H9 (cell line): ENCODE data around the gene EDRF1. TPM values are rescaled to one million over a fixed set of nuclear protein-coding genes. Genes with fewer than 3 reads are reported as not detected.

Experiments
- DNase-seq: peaks from one replicate; pipeline ENCODE4 v3.0.0-alpha.2; 2017
- H2AFZ ChIP-seq: one replicate; pipeline ENCODE4 v1.6.1; 2013; ENCODE audit warnings: mild to moderate bottlenecking, low read length, control low read depth, moderate library complexity
- H2AK5ac ChIP-seq: 2 replicates; pipeline ENCODE4 v1.6.1; 2013; ENCODE audit warnings: low read length, control low read depth, mixed read lengths; ENCODE audit not compliant: insufficient read length
- H2BK120ac ChIP-seq: one replicate; pipeline ENCODE4 v1.6.1; 2013; ENCODE audit warnings: low read depth, mild to moderate bottlenecking, low read length, control low read depth, inconsistent platforms; ENCODE audit not compliant: poor library complexity, severe bottlenecking
- H2BK12ac ChIP-seq: 2 replicates; pipeline ENCODE4 v1.6.1; 2013; ENCODE audit warnings: low read length, control low read depth, mixed read lengths, low read depth; ENCODE audit not compliant: insufficient read length
- H2BK15ac ChIP-seq: 2 replicates; pipeline ENCODE4 v1.6.1; 2013; ENCODE audit warnings: low read depth, low read length, control low read depth
- H2BK20ac ChIP-seq: one replicate; pipeline ENCODE4 v1.6.1; 2013; ENCODE audit warnings: low read depth, mild to moderate bottlenecking, low read length, control low read depth, inconsistent platforms; ENCODE audit not compliant: poor library complexity, severe bottlenecking
- H2BK5ac ChIP-seq: 2 replicates; pipeline ENCODE4 v1.6.1; 2013; ENCODE audit warnings: low read length, control low read depth, mixed read lengths; ENCODE audit not compliant: insufficient read length
- H3K14ac ChIP-seq: 2 replicates; pipeline ENCODE4 v1.6.1; 2013; ENCODE audit warnings: low read length, control low read depth; ENCODE audit not compliant: insufficient read depth
- H3K18ac ChIP-seq: 2 replicates; pipeline ENCODE4 v1.6.1; 2013; ENCODE audit warnings: low read depth, mild to moderate bottlenecking, mixed read lengths, low read length, control low read depth; ENCODE audit not compliant: insufficient read length
- H3K23ac ChIP-seq: 2 replicates; pipeline ENCODE4 v1.6.1; 2013; ENCODE audit warnings: low read length, control low read depth, mixed read lengths, low read depth; ENCODE audit not compliant: insufficient read length
- H3K23me2 ChIP-seq: 2 replicates; pipeline ENCODE4 v1.6.1; 2013; ENCODE audit warnings: low read depth, mild to moderate bottlenecking, mixed read lengths, low read length, control low read depth; ENCODE audit not compliant: insufficient read length, poor library complexity, severe bottlenecking
- H3K27ac ChIP-seq: 2 replicates; pipeline ENCODE4 v1.5.1; 2013; ENCODE audit warnings: low read length, control low read depth, mixed read lengths, low read depth; ENCODE audit not compliant: insufficient read length
- H3K27me3 ChIP-seq: 2 replicates; pipeline ENCODE4 v1.6.1; 2013; ENCODE audit warnings: low read length, control low read depth, inconsistent platforms; ENCODE audit not compliant: insufficient read depth
- H3K4ac ChIP-seq: 2 replicates; pipeline ENCODE4 v1.6.1; 2013; ENCODE audit warnings: low read depth, mild to moderate bottlenecking, control low read depth, inconsistent platforms, low read length, moderate library complexity
- H3K4me1 ChIP-seq: 2 replicates; pipeline ENCODE4 v1.6.1; 2013; ENCODE audit warnings: low read length, control low read depth, inconsistent platforms; ENCODE audit not compliant: insufficient read depth
- H3K4me2 ChIP-seq: 2 replicates; pipeline ENCODE4 v1.6.1; 2013; ENCODE audit warnings: low read length, control low read depth, mixed read lengths; ENCODE audit not compliant: insufficient read length, insufficient read depth
- H3K56ac ChIP-seq: 2 replicates; pipeline ENCODE4 v1.6.1; 2013; ENCODE audit warnings: low read depth, mild to moderate bottlenecking, mixed read lengths, low read length, control low read depth; ENCODE audit not compliant: insufficient read length
- H3K79me1 ChIP-seq: 2 replicates; pipeline ENCODE4 v1.6.1; 2013; ENCODE audit warnings: low read depth, mild to moderate bottlenecking, moderate library complexity, low read length, control low read depth, inconsistent platforms; ENCODE audit not compliant: insufficient read depth, poor library complexity, severe bottlenecking
- H3K79me2 ChIP-seq: 2 replicates; pipeline ENCODE4 v1.6.1; 2013; ENCODE audit warnings: low read length, control low read depth, inconsistent platforms; ENCODE audit not compliant: insufficient read depth
- H3K9ac ChIP-seq: 2 replicates; pipeline ENCODE4 v1.6.1; 2013; ENCODE audit warnings: low read length, control low read depth, mixed read lengths; ENCODE audit not compliant: insufficient read length; ENCODE audit errors: extremely low read depth
- H3K9me3 ChIP-seq: one replicate; pipeline ENCODE4 v1.6.1; 2013; ENCODE audit warnings: low read depth, low read length, inconsistent platforms; ENCODE audit not compliant: control insufficient read depth
- H3T11ph ChIP-seq: one replicate; pipeline ENCODE4 v1.6.1; 2013; ENCODE audit warnings: mild to moderate bottlenecking, low read length, control low read depth, inconsistent platforms
- H4K20me1 ChIP-seq: one replicate; pipeline ENCODE4 v1.6.1; 2013; ENCODE audit not compliant: control insufficient read depth, insufficient read length, insufficient read depth
- H4K5ac ChIP-seq: 2 replicates; pipeline ENCODE4 v1.6.1; 2013; ENCODE audit warnings: low read depth, mild to moderate bottlenecking, mixed read lengths, low read length, control low read depth; ENCODE audit not compliant: insufficient read length
- H4K8ac ChIP-seq: replicated peaks from 2 replicates; pipeline ENCODE4 v1.6.1; 2013; ENCODE audit warnings: low read length, control low read depth, mixed read lengths, low read depth; ENCODE audit not compliant: insufficient read length
- H4K91ac ChIP-seq: 2 replicates; pipeline ENCODE4 v1.6.1; 2013; ENCODE audit warnings: low read depth, mild to moderate bottlenecking, moderate library complexity, mixed read lengths, low read length, control low read depth; ENCODE audit not compliant: insufficient read length
- H3K27ac Mint-ChIP-seq, 3 experiments: 2 replicates in 2 of 3; 3 replicates in 1 of 3; pipeline ENCODE4 v1.8.0; 2020 to 2021; ENCODE audit warnings: mixed read lengths in 3 of 3, mild to moderate bottlenecking in 1 of 3, moderate library complexity in 1 of 3
- H3K27me3 Mint-ChIP-seq: 2 replicates; pipeline ENCODE4 v1.8.0; 2021; ENCODE audit warnings: low read depth, mild to moderate bottlenecking, moderate library complexity, mixed read lengths
- H3K36me3 Mint-ChIP-seq, 3 experiments: 2 replicates in 2 of 3; 3 replicates in 1 of 3; pipeline ENCODE4 v1.8.0; 2020 to 2021; ENCODE audit warnings: low read depth in 3 of 3, mixed read lengths in 3 of 3; ENCODE audit not compliant: insufficient read depth in 1 of 3
- H3K4me1 Mint-ChIP-seq, 2 experiments: 2 replicates each; pipeline ENCODE4 v1.8.0; 2020; ENCODE audit warnings: mixed read lengths in 2 of 2
- H3K4me3 Mint-ChIP-seq, 2 experiments: 2 replicates in 1 of 2; 3 replicates in 1 of 2; pipeline ENCODE4 v1.8.0; 2020 to 2021; ENCODE audit warnings: mild to moderate bottlenecking in 2 of 2, mixed read lengths in 2 of 2, moderate library complexity in 1 of 2
- H3K9me3 Mint-ChIP-seq, 2 experiments: 2 replicates in 1 of 2; 3 replicates in 1 of 2; pipeline ENCODE4 v1.8.0; 2020; ENCODE audit warnings: mild to moderate bottlenecking in 2 of 2, mixed read lengths in 2 of 2, moderate library complexity in 1 of 2
- WGBS: extraction: QIAGEN DNeasy Blood & Tissue Kit; methylation state at CpG from one replicate; pipeline ENCODE4 v1.1.7; 2013; ENCODE audit warnings: missing lambda C conversion rate, low lambda C conversion rate, mixed read lengths; ENCODE audit not compliant: insufficient read length; ENCODE audit errors: extremely low coverage; 5-methylcytosine and 5-hydroxymethylcytosine counted together
- total RNA-seq: library from RNA; stranded (reverse); gene quantifications from 2 replicates; pipeline ENCODE4 v1.2.1, GENCODE V29; 2021
- TF ChIP-seq, protein P1 (sequence below): fragments of 200-600 bp; sonication (generic); conservative IDR thresholded peaks from 3 replicates; pipeline ENCODE4 v1.8.0; 2021; ENCODE audit warnings: antibody characterized with exemption, mild to moderate bottlenecking

EDRF1 gene
- total RNA-seq, 1 experiment from 2014 or later: 51.0 TPM

DNA sequence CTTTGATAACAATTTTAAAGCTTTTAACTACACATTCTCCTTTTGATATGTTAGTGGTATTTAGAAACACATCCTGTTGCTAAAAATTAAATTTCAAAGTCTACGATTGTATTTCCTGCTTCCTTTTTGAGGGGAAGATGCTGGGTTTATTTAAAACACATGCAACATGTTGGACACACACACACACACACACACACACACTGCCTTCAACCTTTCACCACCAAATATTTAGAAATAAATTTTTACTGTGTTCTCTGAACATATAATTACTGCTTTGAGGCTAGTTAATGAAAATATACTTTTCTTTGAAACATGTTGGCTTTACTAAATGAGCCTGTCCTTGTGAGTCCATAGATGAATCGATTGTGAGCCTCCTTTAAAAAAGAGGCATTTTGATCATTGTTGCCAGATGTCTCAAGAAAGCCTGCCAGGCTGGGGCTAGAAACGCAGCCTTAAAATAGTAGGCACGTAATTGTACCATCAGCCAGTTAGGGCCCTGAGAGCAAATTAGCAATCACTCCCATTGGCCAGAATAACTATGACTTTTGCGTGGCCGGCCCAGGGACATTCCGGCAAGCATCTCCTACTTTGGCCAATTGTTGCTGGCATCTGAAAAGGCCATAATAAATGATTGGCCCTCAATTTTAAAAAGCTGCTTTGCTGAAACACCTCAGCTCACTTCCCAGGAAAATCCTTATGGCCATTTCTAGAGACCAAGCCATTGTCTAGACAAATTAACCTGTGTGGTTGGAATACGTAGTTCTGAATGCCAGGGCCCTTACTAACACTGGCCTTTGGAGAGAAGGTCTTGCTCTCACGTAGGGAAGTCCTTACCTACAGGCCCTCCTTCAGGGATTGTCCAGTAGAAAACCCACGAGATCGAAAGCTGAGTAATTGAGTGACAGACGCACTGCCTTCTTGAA lies 26.6 kb upstream of the EDRF1 start:
- H3K56ac ChIP-seq: no peak overlapping the region
- no peaks in the 10 kb centered on the region for H3K23me2 ChIP-seq
- Mint-ChIP-seq H3K4me3 (no peak overlapping the region), H3K27ac (no peak overlapping the region), H3K4me1 (peaks cover 0 to 7% of the 10 kb centered on the region in 2 experiments; a peak in 2 of 4 replicates), H3K27me3 (peaks cover 7% of the 10 kb centered on the region), H3K9me3 (no peaks in the 10 kb centered on the region), H3K36me3 (no peaks in the 10 kb centered on the region)
- no peak overlapping the region for H2BK15ac ChIP-seq
- H3K9me3 ChIP-seq: no peaks in the 10 kb centered on the region
- H3K18ac ChIP-seq: no peak overlapping the region
- H3K27ac ChIP-seq: no peak overlapping the region
- H2BK120ac ChIP-seq: no peak overlapping the region
- H4K8ac ChIP-seq: no peak overlapping the region
- H2BK20ac ChIP-seq: no peak overlapping the region
- H3K23ac ChIP-seq: no peak overlapping the region
- H3K4me2 ChIP-seq: no peak overlapping the region
- TF ChIP-seq, protein P1, sequence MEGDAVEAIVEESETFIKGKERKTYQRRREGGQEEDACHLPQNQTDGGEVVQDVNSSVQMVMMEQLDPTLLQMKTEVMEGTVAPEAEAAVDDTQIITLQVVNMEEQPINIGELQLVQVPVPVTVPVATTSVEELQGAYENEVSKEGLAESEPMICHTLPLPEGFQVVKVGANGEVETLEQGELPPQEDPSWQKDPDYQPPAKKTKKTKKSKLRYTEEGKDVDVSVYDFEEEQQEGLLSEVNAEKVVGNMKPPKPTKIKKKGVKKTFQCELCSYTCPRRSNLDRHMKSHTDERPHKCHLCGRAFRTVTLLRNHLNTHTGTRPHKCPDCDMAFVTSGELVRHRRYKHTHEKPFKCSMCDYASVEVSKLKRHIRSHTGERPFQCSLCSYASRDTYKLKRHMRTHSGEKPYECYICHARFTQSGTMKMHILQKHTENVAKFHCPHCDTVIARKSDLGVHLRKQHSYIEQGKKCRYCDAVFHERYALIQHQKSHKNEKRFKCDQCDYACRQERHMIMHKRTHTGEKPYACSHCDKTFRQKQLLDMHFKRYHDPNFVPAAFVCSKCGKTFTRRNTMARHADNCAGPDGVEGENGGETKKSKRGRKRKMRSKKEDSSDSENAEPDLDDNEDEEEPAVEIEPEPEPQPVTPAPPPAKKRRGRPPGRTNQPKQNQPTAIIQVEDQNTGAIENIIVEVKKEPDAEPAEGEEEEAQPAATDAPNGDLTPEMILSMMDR: no peak
- WGBS: no CpG with 5 or more reads among the region's 12 CpGs
- H2AK5ac ChIP-seq: no peak overlapping the region
- 0 out of 2 replicates have a peak, but pooled peaks cover 2% of the 10 kb centered on the region for H3K4me1 ChIP-seq
- H2AFZ ChIP-seq: no peak overlapping the region
- DNase-seq: no peak
- H3K27me3 ChIP-seq: no peaks in the 10 kb centered on the region
- no peak overlapping the region for H2BK5ac ChIP-seq
- no peaks in the 10 kb centered on the region for H3K79me1 ChIP-seq
- H4K20me1 ChIP-seq: no peaks in the 10 kb centered on the region
- H4K5ac ChIP-seq: no peak overlapping the region
- H3K4ac ChIP-seq: no peak overlapping the region
- no peak overlapping the region for H3K14ac ChIP-seq
- no peak overlapping the region for H4K91ac ChIP-seq
- no peak overlapping the region for H3T11ph ChIP-seq
- no peak overlapping the region for H2BK12ac ChIP-seq
- no peaks in the 10 kb centered on the region for H3K79me2 ChIP-seq
- no peak overlapping the region for H3K9ac ChIP-seq
